ENCODE measurements around the gene RASSF3.
A peak's percentile ranks its signal among the peaks of the same experiment; 100 is the strongest.
"Not testable (repeated sequence)": the region's sequence is repeated elsewhere in the genome, so short reads cannot be mapped to it uniquely, and the experiment has no call there.

RASSF3 gene

GRCh38 chr12:64610079-64610659 lies at the start of gene RASSF3:
Gene RASSF3 (plus strand): TSS chr12:64610495. CDS start chr12:64610633, 138 bp downstream.
- DNase-seq (ENCODE audit: low spot score), result no peak

DNA sequence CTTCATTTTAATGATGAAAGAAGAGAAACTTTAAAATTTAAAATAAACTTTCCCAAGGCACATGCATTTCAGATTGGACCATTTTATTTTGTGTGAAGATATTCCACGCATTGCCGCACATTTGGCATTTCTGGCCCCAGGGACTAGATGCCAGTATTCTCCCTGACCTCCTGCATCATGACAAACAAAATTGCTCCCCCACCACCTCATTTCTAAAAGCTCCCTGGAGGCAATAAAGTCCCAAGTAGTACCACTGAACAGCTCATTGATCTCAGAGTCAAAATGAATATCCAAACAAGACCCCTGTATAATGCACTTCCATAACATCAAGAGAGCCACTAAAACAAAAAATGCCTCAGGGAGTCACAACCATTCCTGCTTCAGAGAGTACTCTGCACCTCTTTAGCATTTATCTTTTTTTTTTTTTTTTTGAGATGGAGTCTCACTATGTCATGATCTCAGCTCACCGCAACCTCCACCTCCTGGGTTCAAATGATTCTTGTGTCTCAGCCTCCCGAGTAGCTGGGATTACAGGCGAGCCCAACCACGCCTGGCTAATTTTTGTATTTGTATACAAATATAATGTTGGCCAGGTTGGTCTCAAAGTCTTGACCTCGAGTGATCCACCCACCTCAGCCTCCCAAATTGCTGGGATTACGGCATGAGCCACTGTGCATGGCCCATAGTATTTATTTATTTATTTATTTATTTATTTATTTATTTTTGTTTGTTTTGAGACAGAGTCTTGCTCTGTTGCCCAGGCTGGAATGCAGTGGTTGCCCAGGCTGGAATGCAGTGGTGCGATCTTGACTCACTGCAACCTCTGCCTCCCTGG lies 48.8 kb upstream of the RASSF3 start:
- no peak for DNase-seq (ENCODE audit: low spot score)

DNA sequence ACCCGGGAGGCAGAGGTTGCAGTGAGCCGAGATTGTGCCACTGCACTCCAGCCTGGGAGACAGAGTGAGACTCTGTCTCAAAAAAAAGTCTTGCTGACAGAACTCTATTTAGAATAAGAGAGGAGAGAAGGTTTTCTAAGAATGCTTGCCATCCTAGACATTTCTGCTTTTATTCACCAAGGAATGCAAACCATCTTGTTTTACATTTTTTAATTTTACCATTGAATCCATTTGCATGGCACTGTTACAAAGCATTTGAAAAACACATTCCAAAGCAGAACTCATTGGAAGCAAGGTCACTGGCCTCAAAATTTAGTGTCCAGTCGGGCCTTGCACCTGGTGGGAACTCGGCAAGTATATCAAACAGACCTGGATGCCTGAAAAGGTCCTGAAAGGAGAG lies 44.2 kb upstream of the RASSF3 start:
- DNase-seq (ENCODE audit: low spot score), result no peak

DNA sequence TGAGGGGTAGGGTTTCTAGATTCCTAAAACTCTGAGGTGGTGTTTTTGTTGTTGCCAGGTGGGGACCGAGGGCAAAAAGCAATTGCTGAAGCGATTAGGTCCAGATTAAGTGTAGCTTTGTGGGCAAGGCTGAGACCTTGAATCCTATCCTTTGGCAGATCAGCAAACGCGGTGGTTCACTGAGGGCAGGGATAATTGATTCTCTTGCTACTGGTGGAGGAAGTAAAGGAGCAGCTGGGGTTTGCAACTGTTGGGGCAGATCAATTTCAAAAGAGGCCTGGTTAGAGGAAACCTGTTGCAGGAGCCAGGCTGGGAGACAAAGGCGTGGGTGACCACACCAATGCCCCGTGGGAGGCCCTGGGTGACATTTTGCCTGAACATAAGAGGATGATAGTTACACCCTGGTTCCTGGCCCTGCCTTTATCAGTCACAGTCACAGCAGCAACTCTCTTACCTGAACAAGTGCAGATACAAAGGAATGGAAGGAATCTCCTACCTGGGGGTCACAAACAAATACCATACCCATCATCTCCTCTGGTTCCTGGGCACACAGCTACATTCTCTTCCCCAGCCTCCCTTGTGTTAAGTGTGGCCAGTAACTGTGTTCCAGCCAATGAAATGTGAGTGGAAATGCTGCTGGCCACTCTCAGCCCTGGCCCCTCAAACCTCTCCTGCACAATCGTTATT lies 43.3 kb upstream of the RASSF3 start:
- no peak for DNase-seq (ENCODE audit: low spot score)

GRCh38 chr12:64567570-64567969 lies 42.7 kb upstream of the RASSF3 start:
- DNase-seq (ENCODE audit: low spot score), result no peak

GRCh38 chr12:64568298-64568697 lies 42.0 kb upstream of the RASSF3 start:
- DNase-seq (ENCODE audit: low spot score), result no peak

DNA sequence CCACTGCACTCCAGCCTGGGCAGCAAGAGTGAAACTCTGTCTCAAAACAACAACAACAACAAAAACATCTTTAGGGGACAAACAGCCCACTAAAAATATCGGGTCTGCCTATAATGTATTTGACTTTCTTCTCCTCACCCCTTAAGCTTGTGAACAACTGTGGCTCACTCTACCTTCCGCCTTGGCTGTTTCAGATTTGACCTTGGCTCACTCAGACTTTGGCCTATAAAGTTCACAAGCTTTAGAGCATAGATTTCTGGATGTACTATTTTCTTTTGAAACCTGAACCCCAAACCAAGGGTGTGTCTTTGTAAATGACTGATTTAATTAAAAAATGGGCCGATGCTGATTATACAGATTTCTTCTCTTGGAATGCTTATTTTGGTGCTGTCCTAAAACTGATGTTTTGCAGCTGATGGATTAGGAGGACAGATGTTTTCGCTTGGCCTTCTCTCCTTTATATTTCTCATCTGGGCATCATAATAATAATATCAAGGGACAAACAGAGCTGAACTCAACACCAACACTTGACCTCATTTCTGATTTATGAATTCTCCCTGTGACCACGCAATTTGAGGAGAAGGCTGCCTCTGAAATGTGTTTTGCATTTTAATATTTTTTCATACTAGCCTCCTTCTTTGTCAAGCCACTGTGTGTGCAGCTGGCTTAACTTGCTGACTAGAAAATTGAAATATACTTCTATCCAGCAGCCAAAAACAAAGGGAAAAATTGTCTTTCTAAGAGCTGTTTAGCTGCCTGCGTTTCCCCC lies 40.2 kb upstream of the RASSF3 start:
- peak; percentile 12 for DNase-seq (ENCODE audit: low spot score)

GRCh38 chr12:64571411-64571810 lies 38.9 kb upstream of the RASSF3 start:
- no peak for DNase-seq (ENCODE audit: low spot score)

GRCh38 chr12:64572241-64572640 lies 38.1 kb upstream of the RASSF3 start:
- DNase-seq (ENCODE audit: low spot score), result no peak

GRCh38 chr12:64574837-64575236 lies 35.5 kb upstream of the RASSF3 start:
- DNase-seq (ENCODE audit: low spot score), result no peak

- no peak for DNase-seq (ENCODE audit: low spot score)
These were observed 33.2 kb upstream of the RASSF3 start for GRCh38 chr12:64577046-64577445.

- no peak for DNase-seq (ENCODE audit: low spot score)
These were observed 31.7 kb upstream of the RASSF3 start for GRCh38 chr12:64578566-64578965.

GRCh38 chr12:64580681-64581080 lies 29.6 kb upstream of the RASSF3 start:
- no peak for DNase-seq (ENCODE audit: low spot score)

GRCh38 chr12:64582114-64582513 lies 28.2 kb upstream of the RASSF3 start:
- no peak for DNase-seq (ENCODE audit: low spot score)

- no peak for DNase-seq (ENCODE audit: low spot score)
These were observed 27.4 kb upstream of the RASSF3 start for GRCh38 chr12:64582862-64583261.

DNA sequence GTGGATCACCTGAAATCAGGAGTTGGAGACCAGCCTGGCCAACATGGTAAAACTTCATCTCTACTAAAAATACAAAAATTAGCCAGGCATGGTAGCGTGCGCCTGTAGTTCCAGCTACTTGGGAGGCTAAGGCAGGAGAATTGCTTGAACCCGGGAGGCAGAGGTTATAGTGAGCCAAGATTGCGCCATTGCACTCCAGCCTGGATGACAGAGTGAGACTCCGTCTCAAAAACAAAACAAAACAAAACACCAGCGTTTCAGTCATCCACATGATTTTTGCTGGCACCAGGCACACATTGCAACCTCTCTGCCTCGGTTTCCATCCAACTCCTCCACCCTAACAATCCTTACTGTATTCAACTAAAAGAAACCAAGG lies 26.9 kb upstream of the RASSF3 start:
- not testable (repeated sequence) for DNase-seq (ENCODE audit: low spot score)

GRCh38 chr12:64583771-64584421 lies 26.4 kb upstream of the RASSF3 start:
- DNase-seq (ENCODE audit: low spot score), result peak; percentile 10

DNA sequence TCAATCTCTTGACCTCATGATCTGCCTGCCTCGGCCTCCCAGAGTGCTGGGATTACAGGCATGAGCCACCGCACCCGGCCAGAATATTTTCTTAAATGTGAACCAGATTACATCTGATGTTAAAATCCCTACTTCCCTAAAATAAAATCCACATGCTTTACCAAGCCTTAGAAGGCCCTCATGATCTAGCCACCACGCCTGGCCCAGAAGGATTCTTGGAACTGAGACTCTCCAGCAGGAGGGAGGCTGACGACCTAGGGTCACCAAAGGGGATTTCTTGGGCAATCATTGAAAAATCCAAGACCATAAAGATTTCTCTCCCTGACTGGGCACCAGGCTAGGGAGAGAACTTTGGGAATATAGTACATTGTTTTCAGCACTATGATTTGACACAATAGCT lies 25.2 kb upstream of the RASSF3 start:
- DNase-seq (ENCODE audit: low spot score), result no peak

- DNase-seq (ENCODE audit: low spot score), result no peak
These were observed 22.8 kb upstream of the RASSF3 start for GRCh38 chr12:64587447-64587846.

DNA sequence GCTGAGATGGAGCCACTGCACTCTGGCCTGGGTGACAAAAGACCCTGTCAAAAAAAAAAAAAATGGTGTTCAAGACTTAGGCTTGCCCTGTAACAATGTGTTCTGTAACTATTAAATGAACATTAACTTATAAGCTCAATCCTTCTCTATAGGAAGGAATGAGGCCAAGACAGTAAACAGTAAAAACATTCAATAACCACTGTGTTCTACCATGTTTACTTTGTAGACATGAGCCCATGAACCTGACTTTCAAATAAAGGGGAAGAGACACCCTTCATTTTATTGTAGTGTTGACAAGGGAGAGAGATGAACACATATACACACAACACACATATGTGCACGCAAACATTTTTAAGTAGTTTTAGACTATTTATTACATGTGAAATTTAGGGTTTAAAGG lies 20.1 kb upstream of the RASSF3 start:
- DNase-seq (ENCODE audit: low spot score), result no peak

DNA sequence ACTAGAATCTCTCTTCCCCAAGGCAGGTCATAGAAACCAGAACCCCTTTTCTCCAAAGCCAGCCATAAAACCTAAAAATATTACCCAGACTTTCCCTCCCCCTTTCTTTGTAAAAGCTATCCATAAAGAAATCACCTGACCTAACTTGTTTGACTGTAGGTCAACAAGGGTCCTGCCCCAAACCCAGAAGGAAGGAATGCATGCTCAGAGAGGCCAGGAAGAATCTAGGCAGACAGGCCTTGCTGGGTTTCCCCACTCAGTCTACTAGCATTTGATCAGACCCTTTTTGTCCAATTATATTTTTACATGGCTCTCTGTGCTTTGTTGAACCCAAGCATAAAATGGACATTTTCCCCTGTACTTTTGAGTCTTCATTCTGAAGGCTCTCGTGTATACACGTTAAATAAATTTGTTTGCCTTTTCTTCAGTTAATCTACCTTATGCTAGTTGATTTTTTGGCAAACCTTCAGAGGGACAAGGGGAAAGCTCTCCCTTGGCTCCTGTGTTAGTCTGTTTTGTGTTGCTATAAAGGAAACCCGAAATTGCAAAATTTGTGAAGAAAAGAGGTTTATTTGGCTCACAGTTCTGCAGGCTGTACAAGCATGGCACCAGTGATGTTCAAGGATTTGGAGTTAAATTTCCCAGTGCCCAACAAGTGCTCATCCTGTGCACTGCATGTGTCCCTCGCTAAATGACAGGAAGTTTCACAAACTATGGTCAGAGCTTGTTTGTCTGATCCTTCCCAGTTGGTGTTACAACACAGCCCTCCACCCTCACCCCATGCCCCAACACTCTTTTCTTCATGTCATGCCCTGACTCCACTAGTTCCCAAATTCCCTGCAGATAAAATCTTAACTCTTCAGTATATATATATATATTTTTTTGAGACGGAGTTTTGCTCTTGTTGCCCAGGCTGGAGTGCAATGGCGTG lies 14.2 kb upstream of the RASSF3 start:
- no peak for DNase-seq (ENCODE audit: low spot score)

Measured in pons (tissue), 1 donor.